Measurements from ENCODE around the gene CTTNBP2NL. TPM values are rescaled to one million over a fixed set of nuclear protein-coding genes. Genes with fewer than 3 reads are reported as not detected.

The CTTNBP2NL gene
- total and polyA plus RNA-seq, 2 of the 4 experiments (the other 2 are of a cell fraction), result 12.4 to 22.0 TPM

- no peak for TF ChIP-seq SMC3 (IDR thresholded peaks at IDR 0.05; ENCODE audit: low read depth, low read length)
Measured at GRCh38 chr1:112461200-112461871, 65.3 kb downstream of the CTTNBP2NL start (continued).

GRCh38 chr1:112462953-112463279 lies 66.9 kb downstream of the CTTNBP2NL start:
- no peak overlapping the region for H4K5ac ChIP-seq (ENCODE audit: low read depth, low read length)
- no peak overlapping the region for H3K4me3 ChIP-seq (ENCODE audit: insufficient read depth, low read depth, low read length)
- peaks cover 17% of the 10 kb centered on the region for H3K9me1 ChIP-seq (ENCODE audit: insufficient read depth, low read length)
- BruUV-seq (replicated peaks), result no TSS peak
- DNase-seq (no peak), ATAC-seq (ENCODE audit: low read depth) (no peak)
- no peak overlapping the region for H2AK5ac ChIP-seq (ENCODE audit: low read depth, low read length)
- no peak overlapping the region for H3K27ac ChIP-seq (ENCODE audit: insufficient read depth, low read length)
- H3K56ac ChIP-seq (ENCODE audit: extremely low read depth, insufficient read depth, low read length), result no peak overlapping the region
- no peak overlapping the region for H2BK5ac ChIP-seq (ENCODE audit: low read depth, low read length, poor library complexity, severe bottlenecking)
- no peaks in the 10 kb centered on the region for H3K9me3 ChIP-seq (ENCODE audit: control insufficient read depth, insufficient read depth, low read length)
- H4K8ac ChIP-seq (ENCODE audit: low read depth in 2 of 2, low read length in 2 of 2), result no peak overlapping the region
- H3K27me3 ChIP-seq (ENCODE audit: control insufficient read depth, insufficient read depth, low read length), result no peaks in the 10 kb centered on the region
- dilution Hi-C loops (cut with HindIII; ENCODE audit: low sequenced_read_pairs, unreplicated experiment), result no loop called here
- TF ChIP-seq MAFK (IDR thresholded peaks at IDR 0.05; ENCODE audit: low read depth, low read length) (no peak), MAZ (IDR thresholded peaks at IDR 0.05; ENCODE audit: borderline replicate concordance, low read depth, low read length) (no peak), RFX5 (IDR thresholded peaks at IDR 0.05; ENCODE audit: low read depth, low read length) (no peak), MXI1 (IDR thresholded peaks at IDR 0.05; ENCODE audit: borderline replicate concordance, low read depth, low read length) (no peak), USF2 (IDR thresholded peaks at IDR 0.05; ENCODE audit: low read depth, low read length) (no peak), CEBPB (IDR thresholded peaks at IDR 0.05; ENCODE audit: low read depth, low read length) (no peak), ELK1 (IDR thresholded peaks at IDR 0.05; ENCODE audit: borderline replicate concordance, low read depth, low read length) (no peak), SMC3 (IDR thresholded peaks at IDR 0.05; ENCODE audit: low read depth, low read length) (no peak), BHLHE40 (IDR thresholded peaks at IDR 0.05; ENCODE audit: low read depth, low read length) (no peak), FOS (IDR thresholded peaks at IDR 0.05; ENCODE audit: low read depth, low read length) (no peak), RAD21 (IDR thresholded peaks at IDR 0.05; ENCODE audit: low read length) (no peak), NFE2L2 (IDR thresholded peaks at IDR 0.05; ENCODE audit: low read depth, low read length) (no peak)
- ChIA-PET POLR2A (ENCODE audit: unreplicated experiment) (no interaction called here), CTCF (interaction anchor here (1.7 kb wide), 1 partner anchor 18 kb away, joined by 6 read pairs; no protein-coding TSS in a partner anchor)
- H2BK120ac ChIP-seq (ENCODE audit: low read depth, low read length), result no peak overlapping the region
- H2AK9ac ChIP-seq (replicated peaks; ENCODE audit: low read depth, low read length, poor library complexity), result no peak overlapping the region
- no peak overlapping the region for H2AFZ ChIP-seq (replicated peaks; ENCODE audit: low read length, poor library complexity)
- H2BK15ac ChIP-seq (ENCODE audit: low read depth, low read length), result no peak overlapping the region
- H3K4me2 ChIP-seq (ENCODE audit: low read depth, low read length), result no peak overlapping the region
- 100% methylated on average over 1 of the region's 1 CpG; no CpG with 5 or more reads in 1 of the 2 experiments for WGBS, 2 experiments (ENCODE audit: extremely low coverage in 2 of 2, insufficient read length in 1 of 2)
- H4K20me1 ChIP-seq (ENCODE audit: insufficient read depth, low read length), result no peaks in the 10 kb centered on the region
- H3K79me1 ChIP-seq (ENCODE audit: low read depth in 1 of 2, low read length in 2 of 2), result peaks cover 19 to 56% of the 10 kb centered on the region in 2 experiments
- in situ Hi-C loops (cut with MboI; ENCODE audit: low sequenced_read_pairs), result loop anchor here (5.0 kb wide), 1 partner anchor 71 kb away; no protein-coding TSS in a partner anchor
- H3K14ac ChIP-seq (replicated peaks; ENCODE audit: low read depth, low read length), result no peak overlapping the region
- H4K91ac ChIP-seq (ENCODE audit: insufficient read depth, low read depth, low read length), result no peak overlapping the region
- H3K9ac ChIP-seq (ENCODE audit: low read depth, low read length), result no peak overlapping the region
- H3K4me1 ChIP-seq (ENCODE audit: control insufficient read depth, insufficient read depth, low read length), result peaks cover 27% of the 10 kb centered on the region
- intact Hi-C loops (cut with micrococcal nuclease), result loop anchor here (10.0 kb wide), 1 partner anchor 242 kb away; the partner anchor contains the start of gene RHOC
- no peak overlapping the region for H3K18ac ChIP-seq (ENCODE audit: low read depth, low read length)
- H3K36me3 ChIP-seq (ENCODE audit: control insufficient read depth, insufficient read depth, low read length), result peaks cover 5% of the 10 kb centered on the region
- no peak overlapping the region for H3K4ac ChIP-seq (ENCODE audit: low read depth, low read length)
- H3K23ac ChIP-seq (ENCODE audit: low read depth, low read length), result no peak overlapping the region
- no peak overlapping the region for H2BK20ac ChIP-seq (ENCODE audit: low read depth, low read length)
